Measurements from ENCODE around the gene AFF3. TPM values are rescaled to one million over a fixed set of nuclear protein-coding genes. Genes with fewer than 3 reads are reported as not detected.

Gene AFF3
- total and polyA plus RNA-seq, 8 donors = 1.4 to 78.8 (median 14.7) TPM

- Histone ChIP-seq H3K36me3 (no peaks in the 10 kb centered on the region), H3K27me3 (no peaks in the 10 kb centered on the region), H3K4me1 (no peaks in the 10 kb centered on the region), H3K4me3 (no peak overlapping the region), H3K27ac (no peak overlapping the region), H3K9me3 (peaks cover 0 to 5% (median 0%) of the 10 kb centered on the region in 4 donors)
- intact Hi-C loops (cut with DNase I; ENCODE audit: low total_unique reads) = no loop called here
- no peak for TF ChIP-seq CTCF (IDR thresholded peaks at IDR 0.05)
- TF ChIP-seq POLR2AphosphoS5 (IDR thresholded peaks at IDR 0.05) = no peak
- no peak for TF ChIP-seq POLR2A (IDR thresholded peaks at IDR 0.05)
- no peak for TF ChIP-seq EP300 (IDR thresholded peaks at IDR 0.05)
- DNase-seq = no peak
Observed at GRCh38 chr2:99926986-99927385, 215.4 kb downstream of the AFF3 start.

- no peak for TF ChIP-seq CTCF (IDR thresholded peaks at IDR 0.05)
- Histone ChIP-seq H3K27me3 (no peaks in the 10 kb centered on the region), H3K36me3 (no peaks in the 10 kb centered on the region), H3K4me3 (no peak overlapping the region), H3K9me3 (peaks cover 0 to 11% (median 0%) of the 10 kb centered on the region in 4 donors), H3K4me1 (no peaks in the 10 kb centered on the region), H3K27ac (no peak overlapping the region)
- WGBS, 5 donors = 87 to 97% (median 94%) methylated on average over 4 of the region's 4 CpGs
- no peak for DNase-seq
- intact Hi-C loops (cut with DNase I; ENCODE audit: low total_unique reads) = no loop called here
Observed at GRCh38 chr2:99925960-99926359, 216.4 kb downstream of the AFF3 start.

GRCh38 chr2:99922664-99923063 lies 219.7 kb downstream of the AFF3 start:
- H3K4me3 ChIP-seq = no peak overlapping the region
- H3K27me3 ChIP-seq = no peaks in the 10 kb centered on the region
- no peak overlapping the region for H3K27ac ChIP-seq
- H3K36me3 ChIP-seq = no peaks in the 10 kb centered on the region
- intact Hi-C loops (cut with DNase I; ENCODE audit: low total_unique reads) = no loop called here
- peaks cover 0 to 11% (median 0%) of the 10 kb centered on the region in 4 donors for H3K9me3 ChIP-seq
- no peaks in the 10 kb centered on the region for H3K4me1 ChIP-seq
- no peak for DNase-seq
- WGBS, 5 donors = 88 to 93% (median 90%) methylated on average over 6 of the region's 6 CpGs
- no peak for TF ChIP-seq POLR2AphosphoS5 (IDR thresholded peaks at IDR 0.05)
- TF ChIP-seq CTCF (IDR thresholded peaks at IDR 0.05) = no peak
- no peak for TF ChIP-seq EP300 (IDR thresholded peaks at IDR 0.05)
- TF ChIP-seq POLR2A (IDR thresholded peaks at IDR 0.05) = no peak

GRCh38 chr2:99921903-99922302 lies 220.5 kb downstream of the AFF3 start:
- 91 to 95% (median 94%) methylated on average over 3 of the region's 3 CpGs for WGBS, 5 donors

More at GRCh38 chr2:99921903-99922302, 220.5 kb downstream of the AFF3 start:
- Histone ChIP-seq H3K36me3 (no peaks in the 10 kb centered on the region), H3K4me3 (no peak overlapping the region), H3K27me3 (no peaks in the 10 kb centered on the region), H3K4me1 (no peaks in the 10 kb centered on the region), H3K27ac (no peak overlapping the region), H3K9me3 (peaks cover 0 to 11% (median 0%) of the 10 kb centered on the region in 4 donors)
- intact Hi-C loops (cut with DNase I; ENCODE audit: low total_unique reads) = no loop called here
- TF ChIP-seq POLR2AphosphoS5 (IDR thresholded peaks at IDR 0.05) = no peak
- no peak for TF ChIP-seq EP300 (IDR thresholded peaks at IDR 0.05)
- TF ChIP-seq POLR2A (IDR thresholded peaks at IDR 0.05) = no peak
- no peak for TF ChIP-seq CTCF (IDR thresholded peaks at IDR 0.05)
- no peak for DNase-seq

Measured in stomach (tissue), 9 donors.